Left ventricle myocardium inferior (tissue), 1 donor: ENCODE data around the gene CIAO3. TPM values are rescaled to one million over a fixed set of nuclear protein-coding genes. Genes with fewer than 3 reads are reported as not detected.
A peak's percentile ranks its signal among the peaks of the same experiment; 100 is the strongest.

Source experiments
- DNase-seq: peaks from one replicate; pipeline ENCODE4 v3.0.0-alpha.2; 2020
- H3K27ac ChIP-seq: fragments of 200-600 bp; replicated peaks from 2 replicates; pipeline ENCODE4 v1.8.0; 2021
- H3K27me3 ChIP-seq: fragments of 200-600 bp; 2 replicates; pipeline ENCODE4 v1.8.0; 2021; ENCODE audit warnings: low read depth
- H3K36me3 ChIP-seq: fragments of 200-600 bp; 2 replicates; pipeline ENCODE4 v1.8.0; 2021
- H3K4me1 ChIP-seq: fragments of 200-600 bp; 2 replicates; pipeline ENCODE4 v1.8.0; 2021
- H3K4me3 ChIP-seq: fragments of 200-600 bp; 2 replicates; pipeline ENCODE4 v1.8.0; 2021; ENCODE audit warnings: mild to moderate bottlenecking, moderate library complexity
- H3K9me3 ChIP-seq: fragments of 200-600 bp; replicated peaks from 2 replicates; pipeline ENCODE4 v1.8.0; 2021
- intact Hi-C: fragments of 100-400 bp; cut with micrococcal nuclease; formaldehyde crosslinking; loops from one replicate; pipeline ENCODE4 v1.11.0; 2022
- total RNA-seq: library from RNA; stranded (reverse); fragmentation: NEBNext Ultra II Directional; extraction: Animal tissue kit (Norgen Biotek cat#: 25700); gene quantifications from one replicate; pipeline ENCODE4 v1.2.1, GENCODE V29; 2021
- TF ChIP-seq, protein P1 (sequence below): fragments of 200-600 bp; IDR thresholded peaks from 2 replicates; pipeline ENCODE4 v1.8.0; 2021; ENCODE audit warnings: antibody characterized with exemption, mild to moderate bottlenecking, borderline replicate concordance
- donor health status: DM: no; HTN: yes; CAD: no; lungs with severe emphysema.

CIAO3 gene
- total RNA-seq, 1 donor from 2014 or later, result 30.3 TPM

- Histone ChIP-seq H3K4me3 (no peak overlapping the region), H3K36me3 (no peaks in the 10 kb centered on the region), H3K4me1 (peaks cover 59% of the 10 kb centered on the region), H3K27me3 (peaks cover 26% of the 10 kb centered on the region), H3K27ac (no peak overlapping the region), H3K9me3 (no peaks in the 10 kb centered on the region)
- DNase-seq, result no peak
- intact Hi-C loops, result no loop called here
- TF ChIP-seq, protein P1, sequence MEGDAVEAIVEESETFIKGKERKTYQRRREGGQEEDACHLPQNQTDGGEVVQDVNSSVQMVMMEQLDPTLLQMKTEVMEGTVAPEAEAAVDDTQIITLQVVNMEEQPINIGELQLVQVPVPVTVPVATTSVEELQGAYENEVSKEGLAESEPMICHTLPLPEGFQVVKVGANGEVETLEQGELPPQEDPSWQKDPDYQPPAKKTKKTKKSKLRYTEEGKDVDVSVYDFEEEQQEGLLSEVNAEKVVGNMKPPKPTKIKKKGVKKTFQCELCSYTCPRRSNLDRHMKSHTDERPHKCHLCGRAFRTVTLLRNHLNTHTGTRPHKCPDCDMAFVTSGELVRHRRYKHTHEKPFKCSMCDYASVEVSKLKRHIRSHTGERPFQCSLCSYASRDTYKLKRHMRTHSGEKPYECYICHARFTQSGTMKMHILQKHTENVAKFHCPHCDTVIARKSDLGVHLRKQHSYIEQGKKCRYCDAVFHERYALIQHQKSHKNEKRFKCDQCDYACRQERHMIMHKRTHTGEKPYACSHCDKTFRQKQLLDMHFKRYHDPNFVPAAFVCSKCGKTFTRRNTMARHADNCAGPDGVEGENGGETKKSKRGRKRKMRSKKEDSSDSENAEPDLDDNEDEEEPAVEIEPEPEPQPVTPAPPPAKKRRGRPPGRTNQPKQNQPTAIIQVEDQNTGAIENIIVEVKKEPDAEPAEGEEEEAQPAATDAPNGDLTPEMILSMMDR, result no peak
These were observed 17.1 kb downstream of the CIAO3 start for GRCh38 chr16:723695-724094.

DNA sequence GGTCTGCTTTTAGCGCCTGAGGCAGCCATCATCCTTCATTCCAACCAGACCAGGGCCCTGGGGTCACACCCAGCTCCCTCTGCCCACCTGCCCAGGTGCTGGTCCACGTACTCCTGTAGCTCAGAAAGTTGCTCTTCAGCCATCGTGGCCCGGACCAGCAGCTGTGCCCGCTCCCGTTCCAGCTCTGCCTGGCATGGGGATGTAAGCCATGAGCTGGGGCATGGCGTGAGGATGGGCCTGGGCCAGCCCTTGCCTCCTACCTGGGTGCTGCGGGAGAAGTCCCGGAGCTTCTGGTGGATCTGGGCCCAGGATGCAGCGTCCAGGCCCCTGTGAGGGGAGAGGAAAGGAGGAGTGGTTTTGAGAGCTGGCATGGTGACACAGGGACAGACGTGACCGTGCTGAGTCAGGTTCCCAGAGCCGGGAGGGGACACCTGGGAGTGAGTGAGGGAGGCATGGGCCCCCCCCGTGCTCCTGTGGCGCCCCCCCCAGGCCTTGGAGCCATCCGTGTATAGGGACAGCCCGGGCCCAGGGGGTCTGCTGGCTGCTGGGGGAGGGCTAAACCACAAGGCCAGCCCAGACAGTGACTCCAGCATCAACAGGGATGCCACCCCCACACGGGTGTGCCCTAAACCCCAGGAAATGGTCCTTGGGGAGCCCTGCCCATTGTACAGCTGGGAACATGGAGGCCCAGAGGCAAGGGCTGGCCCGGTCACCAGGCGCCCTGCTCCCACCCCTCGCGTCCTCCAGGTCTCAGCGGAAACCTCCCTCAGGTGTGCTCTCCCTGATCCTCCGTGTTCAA lies 17.8 kb downstream of the CIAO3 start:
- peaks cover 54% of the 10 kb centered on the region for H3K4me1 ChIP-seq
- peaks cover 20% of the 10 kb centered on the region for H3K27me3 ChIP-seq
- intact Hi-C loops, result no loop called here
- TF ChIP-seq, protein P1, result no peak
- H3K9me3 ChIP-seq, result no peaks in the 10 kb centered on the region
- H3K36me3 ChIP-seq, result no peaks in the 10 kb centered on the region
- no peak overlapping the region for H3K27ac ChIP-seq
- no peak overlapping the region for H3K4me3 ChIP-seq
- DNase-seq, result no peak

DNA sequence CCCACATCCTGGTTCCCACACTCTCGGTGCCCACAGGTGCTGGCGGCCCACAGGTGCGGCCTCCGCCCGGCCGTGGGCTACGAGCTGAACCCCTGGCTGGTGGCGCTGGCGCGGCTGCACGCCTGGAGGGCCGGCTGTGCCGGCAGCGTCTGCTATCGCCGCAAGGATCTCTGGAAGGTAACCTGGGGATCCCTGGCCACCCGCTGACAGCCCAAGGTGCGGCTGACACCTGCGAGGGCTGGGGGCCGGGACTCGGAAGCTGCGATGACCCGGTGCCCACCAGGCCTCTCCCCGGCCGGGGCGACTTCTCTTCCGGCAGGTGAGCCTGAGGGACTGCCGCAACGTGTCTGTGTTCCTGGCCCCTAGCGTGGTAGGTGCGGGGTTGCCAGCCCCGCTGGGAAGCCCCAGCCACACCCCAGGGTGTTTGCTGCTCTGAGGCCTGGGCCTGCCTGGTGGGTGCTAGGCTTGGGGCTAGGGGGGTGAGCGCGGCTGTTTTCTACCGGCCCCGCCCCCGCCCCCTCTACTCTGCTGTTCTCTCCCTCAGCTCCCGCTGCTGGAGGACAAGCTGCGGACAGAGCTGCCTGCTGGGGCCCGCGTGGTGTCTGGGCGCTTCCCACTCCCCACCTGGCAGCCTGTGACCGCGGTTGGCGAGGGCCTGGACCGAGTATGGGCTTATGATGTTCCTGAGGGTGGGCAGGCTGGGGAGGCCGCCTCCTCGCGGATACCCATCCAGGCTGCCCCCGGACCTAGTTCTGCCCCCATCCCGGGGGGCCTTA lies 18.8 kb downstream of the CIAO3 start:
- no peak for DNase-seq
- Histone ChIP-seq H3K4me3 (peak overlapping the region; percentile 96), H3K36me3 (no peaks in the 10 kb centered on the region), H3K4me1 (peaks cover 47% of the 10 kb centered on the region), H3K27ac (peak overlapping the region; percentile 97), H3K27me3 (peaks cover 10% of the 10 kb centered on the region), H3K9me3 (no peaks in the 10 kb centered on the region)
- TF ChIP-seq, protein P1, result no peak
- intact Hi-C loops, result no loop called here

DNA sequence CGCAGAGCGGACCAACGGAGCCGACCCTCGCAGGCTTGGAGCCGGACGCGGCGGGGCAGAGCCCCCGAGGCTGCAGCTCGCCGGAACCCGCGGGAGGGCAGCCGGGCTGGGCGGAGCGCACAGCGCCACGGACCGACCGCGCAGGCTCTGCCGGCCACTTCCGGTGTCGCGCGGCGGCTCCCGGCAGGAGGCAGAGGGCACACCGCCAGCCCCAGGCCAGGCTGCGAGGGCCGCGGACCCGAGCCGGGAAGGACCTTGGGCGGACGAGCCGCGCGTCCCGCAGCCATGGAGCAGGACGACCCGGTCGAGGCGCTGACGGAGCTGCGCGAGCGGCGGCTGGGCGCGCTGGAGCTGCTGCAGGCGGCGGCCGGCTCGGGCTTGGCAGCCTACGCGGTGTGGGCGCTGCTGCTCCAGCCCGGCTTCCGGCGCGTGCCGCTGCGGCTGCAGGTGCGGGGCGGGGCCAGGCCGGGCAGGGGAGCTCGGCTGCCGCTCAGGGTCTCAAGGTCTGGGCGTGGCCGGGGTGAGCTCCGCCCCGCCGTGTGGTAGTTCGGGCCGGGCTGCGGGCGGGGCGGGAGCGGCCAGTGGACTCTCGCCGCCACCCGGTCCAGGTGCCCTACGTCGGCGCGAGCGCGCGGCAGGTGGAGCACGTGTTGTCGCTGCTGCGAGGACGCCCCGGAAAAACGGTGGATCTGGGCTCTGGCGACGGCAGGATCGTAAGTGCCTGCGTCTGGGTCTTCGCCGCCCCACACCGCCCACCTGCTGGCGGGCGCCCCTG lies 19.6 kb downstream of the CIAO3 start, which contains the start of gene ANTKMT:
Gene ANTKMT (plus strand): TSS at position 157 of the 775 bp plus-strand sequence. CDS start 129 bp downstream, at position 286.
- intact Hi-C loops, result no loop called here
- H3K4me1 ChIP-seq, result peaks cover 49% of the 10 kb centered on the region
- TF ChIP-seq, protein P1, result no peak

DNA sequence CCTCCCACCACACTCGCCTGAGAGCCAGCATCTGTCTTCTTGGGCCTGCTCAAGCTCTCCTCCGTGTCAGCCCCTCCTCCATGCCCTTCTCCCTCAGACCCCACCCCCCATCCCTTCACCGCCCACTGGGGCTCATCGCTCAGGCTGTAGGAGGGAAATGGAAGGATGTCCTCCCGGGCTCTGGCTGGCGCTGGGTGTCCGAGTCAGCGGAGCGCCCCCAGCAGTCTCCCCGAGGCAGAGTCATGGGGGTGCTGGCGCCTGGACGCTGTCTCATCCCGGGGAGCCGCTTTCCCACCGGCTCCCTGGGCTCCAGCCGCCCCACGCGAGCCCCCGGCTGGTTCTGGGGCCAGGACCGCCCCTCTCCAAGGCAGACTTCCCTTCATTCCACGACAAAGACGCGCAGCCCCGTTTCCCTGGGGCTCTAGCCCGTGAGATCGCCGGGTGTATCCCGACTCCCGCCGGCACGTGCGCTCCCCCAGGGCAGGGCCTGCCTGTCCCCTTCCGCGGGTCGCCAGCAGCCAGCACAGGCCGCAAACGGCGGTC lies 20.3 kb downstream of the CIAO3 start:
- DNase-seq, result peak; percentile 46
- peaks cover 53% of the 10 kb centered on the region for H3K4me1 ChIP-seq
- H3K27ac ChIP-seq, result peak overlapping the region; percentile 97
- H3K9me3 ChIP-seq, result no peaks in the 10 kb centered on the region
- H3K36me3 ChIP-seq, result no peaks in the 10 kb centered on the region
- intact Hi-C loops, result no loop called here
- TF ChIP-seq, protein P1, result no peak
- no peaks in the 10 kb centered on the region for H3K27me3 ChIP-seq
- peak overlapping the region; percentile 96 for H3K4me3 ChIP-seq

More for the DNA sequence above, 19.6 kb downstream of the CIAO3 start, which contains the start of gene ANTKMT:
- Histone ChIP-seq H3K36me3 (no peaks in the 10 kb centered on the region), H3K4me3 (peak within 1 kb of the TSS; percentile 96), H3K27me3 (peaks cover 4% of the 10 kb centered on the region), H3K27ac (peak within 1 kb of the TSS; percentile 97), H3K9me3 (no peaks in the 10 kb centered on the region)
- DNase-seq, result peak; percentile 78
